HG03575 (cell line): ENCODE data around the gene NAPSA.
"Not testable (repeated sequence)": the region's sequence is repeated elsewhere in the genome, so short reads cannot be mapped to it uniquely, and the experiment has no call there.

Experiments used
- ATAC-seq: cut with Tn5 transposase; IDR thresholded peaks from one replicate; pipeline ENCODE4 v1.9.1; 2021; ENCODE audit not compliant: unreplicated experiment, insufficient number of reproducible peaks, low FRiP score; ENCODE audit errors: extremely low read depth

The NAPSA gene

DNA sequence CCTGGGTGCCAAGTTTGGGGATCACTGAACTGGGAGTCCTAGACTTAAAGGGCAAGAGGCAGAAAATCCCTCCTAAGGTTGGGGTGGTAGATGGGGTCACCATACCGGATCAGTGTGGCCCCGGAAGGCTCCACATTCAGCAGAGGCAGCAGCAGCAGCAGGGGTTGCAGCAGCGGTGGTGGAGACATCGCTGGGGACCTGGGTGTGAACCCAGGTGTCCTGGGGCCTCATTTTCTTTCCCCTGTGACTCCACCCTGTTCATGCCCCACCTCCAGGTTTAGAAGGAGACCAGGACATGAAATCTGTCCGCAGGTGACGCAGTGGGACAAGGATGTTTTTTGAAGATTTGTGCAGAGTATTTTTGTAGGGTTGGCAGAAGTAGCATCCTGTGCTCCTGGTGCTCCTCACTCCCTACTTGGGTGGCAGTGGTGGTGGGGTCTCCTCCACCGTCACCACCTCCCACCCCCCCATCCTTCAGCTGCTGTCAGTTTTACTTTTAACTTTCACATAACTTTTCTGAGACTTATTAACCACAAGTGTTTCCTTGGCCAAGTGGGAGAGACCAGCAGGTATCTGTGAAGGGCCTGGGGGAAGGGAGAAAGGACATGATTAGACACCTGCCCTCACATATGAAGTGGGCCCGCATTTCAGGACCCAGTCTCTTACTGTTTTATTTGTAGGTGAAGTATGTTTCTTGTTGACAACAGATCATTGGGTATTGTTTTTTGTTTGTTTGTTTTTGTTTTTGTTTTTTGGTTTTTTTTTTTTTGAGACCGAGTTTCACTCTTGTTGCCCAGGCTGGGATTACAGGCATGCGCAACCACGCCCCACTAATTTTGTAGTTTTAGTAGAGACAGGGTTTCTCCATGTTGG, at the start of gene NAPSA:
Gene NAPSA (minus strand): TSS at position 206 of the 873 bp plus-strand sequence. CDS start 18 bp downstream, at position 188.
- ATAC-seq: no peak

DNA sequence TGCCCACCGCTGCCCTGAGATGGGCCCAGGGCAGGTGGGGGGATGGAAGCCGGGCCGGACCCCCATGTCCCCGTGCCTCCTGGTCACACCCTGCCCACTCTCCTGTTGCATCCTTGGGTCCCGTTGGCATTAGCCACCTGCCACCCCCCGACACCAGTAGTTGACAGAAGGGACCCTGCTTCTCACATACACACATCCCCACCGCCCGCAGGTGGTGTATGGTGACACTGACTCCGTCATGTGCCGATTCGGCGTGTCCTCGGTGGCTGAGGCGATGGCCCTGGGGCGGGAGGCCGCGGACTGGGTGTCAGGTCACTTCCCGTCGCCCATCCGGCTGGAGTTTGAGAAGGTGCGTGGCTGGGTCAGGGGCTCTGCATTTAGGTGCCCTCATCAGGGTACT, 48.1 kb upstream of the NAPSA start:
- no peak for ATAC-seq

DNA sequence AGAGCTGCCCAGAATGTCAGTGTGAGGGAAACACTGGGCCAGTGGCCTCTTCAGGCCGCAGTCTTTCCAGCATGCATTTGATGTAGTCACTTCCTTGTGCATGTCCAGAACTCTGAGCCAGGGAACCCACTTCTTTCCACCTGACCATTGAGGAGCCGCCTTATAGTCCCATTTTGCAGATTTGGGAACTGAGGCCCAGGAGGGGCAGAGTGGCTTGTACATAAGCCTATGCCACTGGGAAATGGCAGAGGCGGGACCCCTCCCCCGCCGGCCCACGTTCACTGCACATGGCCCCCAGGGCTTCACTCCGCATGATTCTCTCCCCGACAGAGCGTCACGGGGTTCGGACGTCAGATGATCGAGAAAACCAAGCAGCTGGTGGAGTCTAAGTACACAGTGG, 47.7 kb upstream of the NAPSA start:
- ATAC-seq: no peak

DNA sequence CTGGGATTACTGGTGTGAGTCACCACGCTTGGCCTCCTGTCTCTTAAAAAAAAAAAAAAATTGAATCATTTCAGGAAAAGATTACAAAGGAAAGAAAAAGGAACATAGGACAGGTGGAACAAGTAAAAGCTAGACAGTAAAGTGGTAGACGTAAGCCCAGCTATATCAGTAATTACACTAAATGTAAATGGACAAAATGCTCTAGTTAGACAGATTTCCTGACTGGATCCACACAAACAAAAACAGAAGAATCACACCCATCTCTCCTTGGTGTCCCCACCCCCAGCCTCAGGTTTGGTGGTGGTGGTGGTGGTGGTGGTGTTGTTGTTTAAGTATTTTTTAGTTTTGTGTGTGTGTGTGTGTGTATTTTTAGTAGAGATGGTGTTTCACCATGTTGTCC, 47.0 kb upstream of the NAPSA start:
- ATAC-seq: no peak

DNA sequence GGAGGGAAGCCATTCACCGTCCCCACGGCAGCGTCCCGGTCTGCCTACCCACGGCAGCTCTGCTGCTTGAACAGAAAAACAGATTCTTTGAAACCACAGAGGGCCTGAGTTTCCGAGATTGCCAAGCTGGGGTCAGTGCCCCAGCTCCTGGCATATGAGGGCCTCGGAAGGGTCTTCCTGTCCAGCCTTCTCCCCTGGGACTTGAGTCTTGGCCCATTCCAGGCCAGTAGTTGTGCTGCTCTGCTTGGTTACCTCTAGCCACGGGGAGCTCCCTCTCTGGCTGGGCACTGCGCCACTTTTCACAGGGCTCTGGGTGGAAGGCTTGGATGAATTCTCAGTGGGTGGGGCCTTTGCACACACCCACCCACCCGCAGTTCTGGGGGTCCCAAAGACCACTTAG, 44.7 kb upstream of the NAPSA start:
- no peak for ATAC-seq

DNA sequence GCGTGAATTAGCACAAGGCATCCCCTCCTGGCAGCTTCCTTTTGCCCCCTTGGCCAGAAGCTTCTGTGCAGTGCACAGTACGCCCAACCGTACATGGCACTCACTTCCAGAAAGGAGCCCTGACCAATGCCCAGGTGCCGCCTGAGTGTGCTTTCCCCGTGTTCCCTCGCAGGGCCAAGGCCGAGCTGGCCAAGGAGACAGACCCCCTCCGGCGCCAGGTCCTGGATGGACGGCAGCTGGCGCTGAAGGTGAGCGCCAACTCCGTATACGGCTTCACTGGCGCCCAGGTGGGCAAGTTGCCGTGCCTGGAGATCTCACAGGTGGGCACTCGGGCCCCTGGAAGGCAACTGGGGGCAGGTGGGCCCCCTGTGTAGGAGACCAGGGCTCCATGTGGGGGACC, 43.9 kb upstream of the NAPSA start:
- ATAC-seq: no peak

DNA sequence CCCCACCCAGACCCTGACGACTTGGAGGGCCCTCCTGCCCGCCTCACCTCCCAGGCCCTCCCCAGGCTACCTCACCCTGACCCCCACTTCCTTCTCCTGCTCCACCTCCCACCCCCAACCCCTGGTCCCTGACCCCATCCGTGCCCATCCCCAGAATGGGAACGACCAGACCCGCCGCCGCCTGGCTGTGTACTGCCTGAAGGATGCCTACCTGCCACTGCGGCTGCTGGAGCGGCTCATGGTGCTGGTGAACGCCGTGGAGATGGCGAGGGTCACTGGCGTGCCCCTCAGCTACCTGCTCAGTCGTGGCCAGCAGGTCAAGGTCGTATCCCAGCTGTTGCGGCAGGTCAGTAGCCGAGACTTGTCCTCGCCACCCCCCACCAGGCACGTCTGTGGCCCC, 41.4 kb upstream of the NAPSA start:
- no peak for ATAC-seq

DNA sequence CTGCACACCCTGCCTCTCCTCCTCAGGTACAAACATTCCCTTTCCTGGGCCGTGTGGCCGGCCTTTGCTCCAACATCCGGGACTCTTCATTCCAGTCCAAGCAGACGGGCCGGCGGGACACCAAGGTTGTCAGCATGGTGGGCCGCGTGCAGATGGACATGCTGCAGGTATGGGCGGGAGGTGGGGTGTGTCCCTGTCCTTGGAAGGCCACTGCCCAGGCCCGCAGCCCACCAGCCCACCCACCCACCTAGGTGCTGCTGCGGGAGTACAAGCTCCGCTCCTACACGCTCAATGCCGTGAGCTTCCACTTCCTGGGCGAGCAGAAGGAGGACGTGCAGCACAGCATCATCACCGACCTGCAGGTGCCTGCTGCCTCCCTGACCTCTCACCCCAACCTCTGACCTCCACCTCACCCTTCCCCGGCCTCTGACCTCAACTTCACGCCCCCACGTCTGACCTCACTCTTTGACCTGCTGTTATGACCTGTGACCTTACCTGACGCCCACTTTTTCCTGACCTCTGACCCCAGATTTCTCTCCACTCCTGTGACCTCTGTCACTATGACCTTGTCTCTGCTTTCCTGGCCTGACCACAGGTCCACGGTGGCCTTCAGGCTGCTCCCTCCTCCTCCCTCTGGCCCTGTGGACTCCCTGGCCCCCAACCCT, 40.8 kb upstream of the NAPSA start:
- ATAC-seq: no peak

DNA sequence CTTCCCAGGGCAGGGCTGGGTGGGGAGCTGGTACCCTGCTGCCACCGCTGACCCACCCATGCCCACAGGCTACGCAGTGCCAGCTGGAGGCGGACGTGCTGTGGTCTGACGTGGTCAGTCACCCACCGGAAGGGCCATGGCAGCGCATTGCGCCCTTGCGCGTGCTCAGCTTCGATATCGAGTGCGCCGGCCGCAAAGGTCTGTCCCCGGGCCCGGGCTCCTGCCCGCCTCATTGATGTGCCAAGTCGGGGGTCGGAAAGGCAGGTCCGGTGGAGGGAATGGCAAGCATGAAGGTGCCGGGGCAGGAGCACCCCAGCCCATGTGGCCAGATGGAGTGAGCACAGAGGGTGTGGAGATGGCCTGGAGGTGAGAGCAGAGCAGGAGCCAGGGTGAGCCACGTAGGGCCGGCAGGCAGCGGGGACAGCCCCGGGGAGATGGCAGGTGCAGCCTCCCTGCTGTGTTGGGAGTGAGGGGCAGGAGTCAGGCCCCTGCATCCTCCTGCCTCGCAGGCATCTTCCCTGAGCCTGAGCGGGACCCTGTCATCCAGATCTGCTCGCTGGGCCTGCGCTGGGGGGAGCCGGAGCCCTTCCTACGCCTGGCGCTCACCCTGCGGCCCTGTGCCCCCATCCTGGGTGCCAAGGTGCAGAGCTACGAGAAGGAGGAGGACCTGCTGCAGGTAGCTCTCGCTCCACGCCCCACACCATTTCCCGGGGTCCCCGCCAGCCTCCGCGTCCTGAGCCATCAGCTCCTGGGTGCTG, 37.3 kb upstream of the NAPSA start:
- no peak for ATAC-seq

DNA sequence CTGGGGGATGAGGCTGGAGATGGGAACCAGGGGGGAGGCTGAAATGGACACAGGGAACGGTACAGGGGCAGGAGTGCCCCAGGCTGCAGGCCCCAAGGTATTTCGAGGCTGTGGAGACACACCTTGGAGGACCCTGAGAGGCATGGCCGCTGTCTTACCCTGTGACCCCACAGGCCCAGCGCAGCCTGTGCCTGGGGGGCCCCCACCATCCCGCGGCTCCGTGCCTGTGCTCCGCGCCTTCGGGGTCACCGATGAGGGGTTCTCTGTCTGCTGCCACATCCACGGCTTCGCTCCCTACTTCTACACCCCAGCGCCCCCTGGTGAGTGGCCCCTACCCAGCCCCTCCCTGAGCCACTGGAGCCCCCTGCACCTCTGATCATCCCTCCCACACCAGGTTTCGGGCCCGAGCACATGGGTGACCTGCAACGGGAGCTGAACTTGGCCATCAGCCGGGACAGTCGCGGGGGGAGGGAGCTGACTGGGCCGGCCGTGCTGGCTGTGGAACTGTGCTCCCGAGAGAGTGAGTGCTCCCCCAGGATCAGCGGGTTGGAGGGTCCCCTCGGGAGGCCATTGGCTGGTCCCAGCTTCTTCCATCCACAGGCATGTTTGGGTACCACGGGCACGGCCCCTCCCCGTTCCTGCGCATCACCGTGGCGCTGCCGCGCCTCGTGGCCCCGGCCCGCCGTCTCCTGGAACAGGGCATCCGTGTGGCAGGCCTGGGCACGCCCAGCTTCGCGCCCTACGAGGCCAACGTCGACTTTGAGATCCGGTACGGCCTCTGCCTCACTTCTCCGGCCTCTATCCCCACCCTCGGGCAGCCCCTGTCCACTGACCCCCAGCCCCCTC, 36.4 kb upstream of the NAPSA start:
- no peak for ATAC-seq

DNA sequence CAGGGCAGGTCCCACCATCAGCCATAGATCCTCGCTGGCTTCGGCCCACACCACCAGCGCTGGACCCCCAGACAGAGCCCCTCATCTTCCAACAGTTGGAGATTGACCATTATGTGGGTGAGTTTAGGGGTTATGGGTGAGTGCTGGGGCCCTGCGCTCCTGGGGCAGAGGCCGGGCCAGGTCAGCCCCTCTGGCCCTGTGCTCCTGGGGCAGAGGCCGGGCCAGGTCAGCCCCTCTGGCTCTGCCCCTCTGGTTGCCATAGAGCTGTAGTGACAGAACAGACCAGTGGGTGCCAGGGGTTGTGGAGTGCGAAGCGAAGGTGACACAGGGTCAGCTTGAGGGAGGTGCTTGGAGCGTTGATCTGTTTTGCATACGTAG, 33.9 kb upstream of the NAPSA start:
- no peak for ATAC-seq

DNA sequence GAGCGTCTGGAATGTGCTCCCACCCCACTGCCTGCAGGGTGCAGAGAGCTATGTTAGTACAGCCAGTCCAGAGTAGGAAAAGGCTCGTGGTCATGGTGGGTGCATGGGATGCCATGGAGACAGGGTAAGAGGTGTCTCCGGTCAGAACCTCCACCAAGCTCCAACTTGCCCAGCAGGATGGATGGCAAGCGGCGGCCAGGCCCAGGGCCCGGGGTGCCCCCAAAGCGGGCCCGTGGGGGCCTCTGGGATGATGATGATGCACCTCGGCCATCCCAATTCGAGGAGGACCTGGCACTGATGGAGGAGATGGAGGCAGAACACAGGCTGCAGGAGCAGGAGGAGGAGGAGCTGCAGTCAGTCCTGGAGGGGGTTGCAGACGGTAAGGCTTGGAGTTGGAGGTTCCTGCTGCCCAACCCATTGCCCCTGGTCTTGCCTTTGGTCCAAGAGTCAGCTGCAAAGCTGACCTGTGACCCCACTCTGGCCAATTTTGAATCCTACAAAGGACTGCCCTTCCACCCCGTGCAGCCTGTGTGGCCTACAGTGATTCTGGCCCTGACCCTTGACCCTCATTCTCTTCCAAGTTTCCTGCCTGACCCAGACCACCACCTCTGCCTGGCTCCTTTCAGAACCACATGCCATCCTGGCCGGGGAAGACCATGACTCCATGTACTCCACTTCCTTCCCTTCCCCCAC, 33.4 kb upstream of the NAPSA start:
- no peak for ATAC-seq

DNA sequence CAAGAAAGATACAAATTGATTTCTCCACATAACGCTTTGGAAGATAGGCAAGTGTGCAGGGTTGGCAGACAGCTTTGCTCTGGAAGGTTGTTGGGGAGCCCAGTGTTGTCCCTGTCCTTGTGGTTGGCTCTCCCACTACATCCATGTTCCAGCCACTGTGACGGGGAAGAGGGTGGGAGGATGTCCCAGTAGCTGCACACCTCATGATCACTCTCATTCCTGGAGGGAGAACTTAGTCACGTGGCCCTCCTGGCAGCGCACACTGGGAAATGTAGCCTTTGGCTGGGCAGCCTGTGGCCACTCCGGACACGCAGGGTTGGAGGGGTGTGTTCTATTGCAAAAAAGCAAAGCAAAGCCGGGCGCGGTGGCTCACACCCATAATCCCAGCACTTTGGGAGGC, 28.6 kb upstream of the NAPSA start:
- ATAC-seq: no peak

DNA sequence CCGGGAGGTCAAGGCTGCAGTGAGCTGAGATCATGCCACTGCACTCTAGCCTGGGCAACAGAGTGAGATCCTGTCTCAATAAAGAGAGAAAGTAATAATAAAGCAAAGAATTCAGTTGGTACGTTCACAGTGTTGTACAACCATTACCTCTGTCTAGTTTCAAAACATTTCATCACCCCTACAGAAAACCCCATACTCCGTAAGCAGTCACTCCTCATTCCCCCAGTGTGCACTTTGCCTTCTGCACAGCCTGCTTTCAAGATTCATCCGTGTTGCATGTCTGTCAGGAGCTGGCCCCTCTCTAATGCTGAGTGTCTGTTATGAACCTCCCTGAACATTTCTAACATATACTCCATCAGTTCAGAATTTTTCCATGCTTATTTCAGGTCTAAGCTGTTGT, 28.1 kb upstream of the NAPSA start:
- ATAC-seq: no peak

DNA sequence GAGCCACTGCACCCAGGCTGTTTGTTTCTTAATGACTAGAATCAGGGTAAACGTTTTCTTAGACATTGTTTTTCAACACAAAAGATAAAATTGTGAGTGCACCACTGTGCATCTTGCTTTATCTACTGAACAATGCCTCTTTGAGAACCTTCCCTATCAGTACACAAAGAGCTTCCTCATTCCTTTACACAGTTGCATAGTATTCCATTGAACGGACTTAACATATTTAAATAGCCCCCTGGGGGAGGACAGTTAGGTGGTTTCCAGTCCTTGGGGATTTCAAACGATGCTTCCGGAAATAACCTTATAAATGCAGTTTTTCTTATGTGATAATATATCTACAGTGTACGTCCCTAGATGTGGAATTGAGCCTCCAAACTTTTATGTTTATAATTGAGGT, 27.3 kb upstream of the NAPSA start:
- ATAC-seq: no peak

DNA sequence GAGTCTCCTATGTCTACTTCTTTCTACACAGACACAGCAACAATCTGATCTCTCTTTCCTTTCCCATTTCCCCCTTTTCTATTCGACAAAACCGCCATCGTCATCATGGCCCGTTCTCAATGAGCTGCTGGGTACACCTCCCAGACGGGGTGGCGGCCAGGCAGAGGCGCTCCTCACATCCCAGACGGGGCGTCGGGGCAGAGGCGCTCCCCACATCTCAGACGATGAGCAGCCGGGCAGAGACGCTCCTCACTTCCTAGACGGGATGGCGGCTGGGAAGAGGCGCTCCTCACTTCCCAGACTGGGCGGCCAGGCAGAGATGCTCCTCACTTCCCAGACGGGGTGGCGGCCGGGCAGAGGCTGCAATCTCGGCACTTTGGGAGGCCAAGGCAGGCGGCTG, 25.5 kb upstream of the NAPSA start:
- ATAC-seq: not testable (repeated sequence)

DNA sequence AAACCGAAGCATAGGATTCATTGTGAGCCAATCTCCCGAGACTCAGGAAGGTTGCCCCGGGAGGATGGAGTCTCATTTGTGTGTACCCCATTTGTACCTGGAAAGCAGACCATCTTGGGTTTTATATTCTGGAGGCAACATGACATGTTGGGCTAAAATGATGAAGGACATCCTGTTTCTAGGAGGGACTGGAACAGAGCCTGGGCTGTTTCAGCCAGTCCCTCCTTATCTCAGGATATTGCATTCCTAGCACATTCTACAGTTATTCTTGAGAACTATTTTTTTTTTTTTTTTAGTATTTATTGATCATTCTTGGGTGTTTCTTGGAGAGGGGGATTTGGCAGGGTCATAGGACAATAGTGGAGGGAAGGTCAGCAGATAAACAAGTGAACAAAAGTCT, 24.9 kb upstream of the NAPSA start:
- ATAC-seq: not testable (repeated sequence)

DNA sequence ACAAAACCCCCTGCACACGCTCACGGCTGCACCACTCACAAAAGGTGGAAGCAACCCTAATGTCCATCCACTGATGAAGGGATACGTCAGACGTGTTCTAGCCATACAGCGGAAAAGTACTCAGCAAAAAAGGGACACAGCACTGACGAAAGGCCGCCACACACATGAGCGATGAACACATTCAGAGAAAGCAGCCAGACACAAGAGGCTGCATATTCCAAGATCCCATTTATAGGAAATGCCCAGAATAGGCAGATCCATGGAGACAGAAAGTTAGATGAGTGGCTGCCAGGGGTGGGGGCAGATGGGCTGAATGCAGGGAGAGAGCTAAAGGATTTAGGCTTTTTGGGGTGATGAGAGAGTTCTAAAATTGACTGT, 22.4 kb upstream of the NAPSA start:
- no peak for ATAC-seq
